Pancreas (tissue), 10 donors: ENCODE results near the gene PRKCE. TPM values are rescaled to one million over a fixed set of nuclear protein-coding genes. Genes with fewer than 3 reads are reported as not detected.

Experiments
- ATAC-seq, 4 donors: fragments of 200-7000 bp; cut with Tn5 transposase; one replicate each; pipeline versions ENCODE4 v1.8.0 to v1.9.1; 2020; ENCODE audit warnings: mild to moderate bottlenecking in 4 of 4, moderate library complexity in 4 of 4
- DNase-seq, 6 donors: peaks; one replicate each; pipeline ENCODE4 v3.0.0-alpha.2; 2020
- FAIRE-seq: peaks from 2 replicates; lab custom pipeline; 2012; peaks lifted over from hg19 to GRCh38; lab: Jason Lieb, UNC
- H3K27ac ChIP-seq, 4 donors: fragments of 200-600 bp; sonication (generic); 1 replicate in 3 of 4; 2 replicates in 1 of 4; pipeline versions ENCODE4 v1.5.0 to v1.8.0; 2020
- H3K27me3 ChIP-seq, 4 donors: fragments of 200-600 bp; one replicate each; pipeline ENCODE4 v1.8.0; 2021
- H3K36me3 ChIP-seq, 3 donors: fragments of 200-600 bp; sonication (generic) in 1 of 3; one replicate each; pipeline versions ENCODE4 v1.5.0 to v1.8.0; 2020 to 2021
- H3K4me1 ChIP-seq, 3 donors: fragments of 200-600 bp; one replicate each; pipeline ENCODE4 v1.8.0; 2021
- H3K4me3 ChIP-seq, 4 donors: fragments of 200-600 bp; sonication (generic) in 2 of 4; one replicate each; pipeline versions ENCODE4 v1.5.0 to v1.8.0; 2020 to 2021
- H3K9me3 ChIP-seq, 4 donors: fragments of 200-600 bp; one replicate each; pipeline ENCODE4 v1.8.0; 2021
- CTCF ChIP-seq, 4 donors: fragments of 200-600 bp; sonication (generic) in 3 of 4; IDR thresholded peaks; one replicate each; pipeline versions ENCODE4 v1.5.0 to v1.8.0; 2021; ENCODE audit warnings: antibody characterized with exemption in 4 of 4
- WGBS, 2 donors: extraction: QIAGEN DNeasy Blood & Tissue Kit; methylation state at CpG; one replicate each; pipeline ENCODE4 v1.1.7; 2013; 5-methylcytosine and 5-hydroxymethylcytosine counted together
- intact Hi-C, 3 donors: fragments of 100-400 bp; cut with DNase I; formaldehyde crosslinking; loops; one replicate each; pipeline versions ENCODE4 v1.11.1 to v1.14.2; 2022
- polyA plus RNA-seq, 2 donors: library from polyadenylated mRNA; stranded (reverse); fragments of 200-250 nt; gene quantifications; one replicate each; pipeline ENCODE4 v1.2.3, GENCODE V29; 2013
- total RNA-seq, 6 donors: library from RNA; stranded (reverse); fragmentation: NEBNext Ultra II Directional in 4 of 6; extraction: Animal tissue kit (Norgen Biotek cat#: 25700) in 4 of 6; gene quantifications; one replicate each; pipeline versions ENCODE4 v1.2.1 to v1.2.4, GENCODE V29; 2021 to 2023
- donor health status: healthy with polysubstance abuse.
- donor health status: DM: no; HTN: no; CAD: no; lungs with moderate emphysema.
- donor health status: DM: no; HTN: no; CAD: no.
- donor health status: control.
- donor health status: control.
- donor health status: Bipolar disorder and iron deficiency.
- donor health status: DM: yes; HTN: yes; CAD: no.
- donor health status: DM: no; HTN: no; CAD: no.
- donor health status: DM: no; HTN: no; CAD: no.
- donor health status: DM: yes; HTN: yes; CAD: no.

Gene PRKCE
- total and polyA plus RNA-seq, 8 donors: 4.0 to 19.4 (median 10.0) TPM

GRCh38 chr2:45954233-45954850, 302.9 kb downstream of the PRKCE start:
- Histone ChIP-seq H3K4me3 (no peak overlapping the region), H3K36me3 (no peaks in the 10 kb centered on the region), H3K4me1 (peaks cover 0 to 6% (median 0%) of the 10 kb centered on the region in 3 donors), H3K9me3 (peaks cover 0 to 2% (median 0%) of the 10 kb centered on the region in 4 donors), H3K27me3 (no peaks in the 10 kb centered on the region), H3K27ac (no peak overlapping the region)
- DNase-seq (no peak), ATAC-seq (no peak), FAIRE-seq (no peak)
- no peak for TF ChIP-seq CTCF (IDR thresholded peaks at IDR 0.05)
- intact Hi-C loops: no loop called here
- WGBS, 2 donors: 93 to 96% methylated on average over 1 of the region's 1 CpG

GRCh38 chr2:45957533-45958227, 306.2 kb downstream of the PRKCE start:
- H3K4me3 ChIP-seq: no peak overlapping the region
- peaks cover 0 to 2% (median 0%) of the 10 kb centered on the region in 4 donors for H3K9me3 ChIP-seq
- peaks cover 15 to 39% (median 18%) of the 10 kb centered on the region in 3 donors for H3K4me1 ChIP-seq
- TF ChIP-seq CTCF (IDR thresholded peaks at IDR 0.05): no peak
- ATAC-seq (no peak), FAIRE-seq (no peak), DNase-seq (no peak)
- intact Hi-C loops: no loop called here
- no peaks in the 10 kb centered on the region for H3K36me3 ChIP-seq
- WGBS, 2 donors: 97 to 98% methylated on average over 4 of the region's 4 CpGs
- no peak overlapping the region for H3K27ac ChIP-seq
- H3K27me3 ChIP-seq: no peaks in the 10 kb centered on the region

GRCh38 chr2:45960057-45960863, 308.8 kb downstream of the PRKCE start:
- Histone ChIP-seq H3K4me1 (peaks cover 15 to 46% (median 18%) of the 10 kb centered on the region in 3 donors), H3K27ac (peak overlapping the region in 2 of 4 donors; percentile 35 to 62), H3K4me3 (no peak overlapping the region), H3K9me3 (peaks cover 0 to 2% (median 0%) of the 10 kb centered on the region in 4 donors), H3K27me3 (no peaks in the 10 kb centered on the region), H3K36me3 (no peaks in the 10 kb centered on the region)
- WGBS, 2 donors: 58 to 65% methylated on average over 8 of the region's 8 CpGs
- DNase-seq (no peak), FAIRE-seq (no peak), ATAC-seq (peak; percentile 70 to 80 (median 73))
- intact Hi-C loops: no loop called here
- no peak for TF ChIP-seq CTCF (IDR thresholded peaks at IDR 0.05)

GRCh38 chr2:45962177-45962921, 310.9 kb downstream of the PRKCE start:
- Histone ChIP-seq H3K36me3 (no peaks in the 10 kb centered on the region), H3K4me3 (no peak overlapping the region), H3K4me1 (peaks cover 15 to 46% (median 18%) of the 10 kb centered on the region in 3 donors), H3K9me3 (no peaks in the 10 kb centered on the region), H3K27ac (peak overlapping the region in 3 of 4 donors; percentile 16 to 62 (median 48)), H3K27me3 (no peaks in the 10 kb centered on the region)
- intact Hi-C loops: no loop called here
- 11 to 12% methylated on average over 7 of the region's 7 CpGs for WGBS, 2 donors
- FAIRE-seq (no peak), ATAC-seq (peak; percentile 54 to 73 (median 70)), DNase-seq (peak; percentile 63 to 78 (median 75))
- no peak for TF ChIP-seq CTCF (IDR thresholded peaks at IDR 0.05)
